Caco-2 (cell line): ENCODE results near the gene AOPEP. TPM values are rescaled to one million over a fixed set of nuclear protein-coding genes. Genes with fewer than 3 reads are reported as not detected.
A peak's percentile ranks its signal among the peaks of the same experiment; 100 is the strongest.

Experiments
- BruUV-seq: library from RNA; stranded (reverse); fragments of 400-500 nt; replicated peaks from 2 replicates; lab custom pipeline; 2021; lab: Mats Ljungman, UMichigan
- CTCF ChIA-PET: fragments of 300-600 bp; sonication (Branson Sonifier 250); formaldehyde crosslinking; loops from one replicate; lab custom pipeline; 2022; ENCODE audit warnings: antibody characterized with exemption; lab: Charles Lee
- POLR2A ChIA-PET: fragments of 300-600 bp; sonication (Branson Sonifier 250); formaldehyde crosslinking; loops from one replicate; lab custom pipeline; 2022; ENCODE audit warnings: antibody characterized with exemption; lab: Charles Lee
- DNase-seq, 2 experiments: peaks; one replicate each; pipeline versions ENCODE4 v3.0.0 to v3.0.0-alpha.2; 2020 to 2022
- H3K27me3 ChIP-seq: replicated peaks from 2 replicates; pipeline ENCODE4 v1.6.0; 2011; ENCODE audit warnings: low read length; ENCODE audit not compliant: control insufficient read depth, insufficient read depth
- H3K36me3 ChIP-seq: 2 replicates; pipeline ENCODE4 v1.5.1; 2011; ENCODE audit warnings: low read length; ENCODE audit not compliant: control insufficient read depth, insufficient read depth
- H3K4me1 ChIP-seq: fragments of 250-450 bp; sonication (Bioruptor Pico); 2 replicates; pipeline ENCODE4 v1.5.1; 2020; ENCODE audit warnings: mild to moderate bottlenecking
- H3K4me3 ChIP-seq: 2 replicates; pipeline ENCODE4 v1.5.1; 2011; ENCODE audit warnings: low read depth, mild to moderate bottlenecking, control low read depth, low read length
- H3K9me3 ChIP-seq: fragments of 250-450 bp; sonication (Bioruptor Pico); 2 replicates; pipeline ENCODE4 v1.5.1; 2020; ENCODE audit warnings: mild to moderate bottlenecking, moderate library complexity
- H3K27ac Mint-ChIP-seq: one replicate; pipeline ENCODE4 v1.8.0; 2022; ENCODE audit warnings: mixed read lengths; ENCODE audit not compliant: unreplicated experiment
- H3K27me3 Mint-ChIP-seq: one replicate; pipeline ENCODE4 v1.8.0; 2022; ENCODE audit warnings: mixed read lengths; ENCODE audit not compliant: insufficient read depth, unreplicated experiment
- H3K36me3 Mint-ChIP-seq: one replicate; pipeline ENCODE4 v1.8.0; 2022; ENCODE audit warnings: mild to moderate bottlenecking, mixed read lengths; ENCODE audit not compliant: insufficient read depth, unreplicated experiment
- H3K4me1 Mint-ChIP-seq: one replicate; pipeline ENCODE4 v1.8.0; 2022; ENCODE audit warnings: low read depth, mixed read lengths; ENCODE audit not compliant: unreplicated experiment
- H3K4me3 Mint-ChIP-seq: one replicate; pipeline ENCODE4 v1.8.0; 2022; ENCODE audit warnings: mild to moderate bottlenecking, moderate library complexity, mixed read lengths; ENCODE audit not compliant: unreplicated experiment
- H3K9me3 Mint-ChIP-seq: one replicate; pipeline ENCODE4 v1.8.0; 2022; ENCODE audit warnings: mixed read lengths; ENCODE audit not compliant: unreplicated experiment
- CTCF ChIP-seq, 2 experiments: fragments of 200-600 bp in 1 of 2; IDR thresholded peaks; 1 replicate in 1 of 2; 2 replicates in 1 of 2; pipeline versions ENCODE4 v1.5.1 to v1.8.0; 2011 to 2022; ENCODE audit warnings: antibody characterized with exemption in 1 of 2, control low read depth in 1 of 2, inconsistent platforms in 1 of 2, low read depth in 1 of 2, low read length in 1 of 2, mild to moderate bottlenecking in 1 of 2, moderate library complexity in 1 of 2; ENCODE audit not compliant: insufficient read depth in 1 of 2, severe bottlenecking in 1 of 2, unreplicated experiment in 1 of 2
- intact Hi-C: fragments of 100-400 bp; cut with micrococcal nuclease; formaldehyde crosslinking; loops from one replicate; pipeline ENCODE4 v1.10.0; 2022; ENCODE audit not compliant: unreplicated experiment
- total RNA-seq: library from RNA; stranded (reverse); gene quantifications from 2 replicates; pipeline ENCODE4 v1.2.3, GENCODE V29; 2022

The AOPEP gene
- total RNA-seq, 1 experiment from 2014 or later = 63.3 TPM

GRCh38 chr9:95049761-95050160 lies 323.3 kb downstream of the AOPEP start:
- TF ChIP-seq CTCF (IDR thresholded peaks at IDR 0.05; ENCODE audit: insufficient read depth in 1 of 2, low read depth in 1 of 2, low read length in 1 of 2, severe bottlenecking in 1 of 2, unreplicated experiment in 1 of 2) = no peak
- Mint-ChIP-seq H3K4me1 (peaks cover 15% of the 10 kb centered on the region), H3K27ac (no peak overlapping the region), H3K4me3 (peak overlapping the region; percentile 91), H3K36me3 (peaks cover 40% of the 10 kb centered on the region), H3K9me3 (no peaks in the 10 kb centered on the region), H3K27me3 (no peaks in the 10 kb centered on the region)
- intact Hi-C loops = loop anchor here (2.0 to 5.0 kb wide), 3 partner anchors 17 to 78 kb away; no protein-coding TSS in a partner anchor
- peaks cover 1% of the 10 kb centered on the region for H3K36me3 ChIP-seq
- H3K4me3 ChIP-seq = peak overlapping the region; percentile 62
- CTCF ChIA-PET = no interaction called here
- H3K4me1 ChIP-seq = peaks cover 24% of the 10 kb centered on the region
- POLR2A ChIA-PET = no interaction called here
- no TSS peak for BruUV-seq
- H3K9me3 ChIP-seq = no peaks in the 10 kb centered on the region
- no peak for DNase-seq
- no peaks in the 10 kb centered on the region for H3K27me3 ChIP-seq

GRCh38 chr9:95053611-95054570 lies 327.4 kb downstream of the AOPEP start:
- H3K36me3 Mint-ChIP-seq = peaks cover 45% of the 10 kb centered on the region
- no peak overlapping the region for H3K4me3 Mint-ChIP-seq
- no peak overlapping the region for H3K27ac Mint-ChIP-seq
- no TSS peak for BruUV-seq
- ChIA-PET POLR2A (no interaction called here), CTCF (no interaction called here)
- H3K36me3 ChIP-seq = peaks cover 1% of the 10 kb centered on the region; the same call in 1 of the 2 replicates
- no peaks in the 10 kb centered on the region for H3K27me3 ChIP-seq
- no peak for TF ChIP-seq CTCF (IDR thresholded peaks at IDR 0.05; ENCODE audit: insufficient read depth in 1 of 2, low read depth in 1 of 2, low read length in 1 of 2, severe bottlenecking in 1 of 2, unreplicated experiment in 1 of 2)
- H3K4me1 ChIP-seq = peaks cover 43% of the 10 kb centered on the region
- peaks cover 36% of the 10 kb centered on the region for H3K4me1 Mint-ChIP-seq
- no peaks in the 10 kb centered on the region for H3K9me3 Mint-ChIP-seq
- DNase-seq = no peak
- H3K27me3 Mint-ChIP-seq = no peaks in the 10 kb centered on the region
- H3K9me3 ChIP-seq = no peaks in the 10 kb centered on the region
- intact Hi-C loops = no loop called here
- no peak overlapping the region for H3K4me3 ChIP-seq

- DNase-seq = no peak
Observed at GRCh38 chr9:95055334-95055850, 328.9 kb downstream of the AOPEP start.

More at GRCh38 chr9:95055334-95055850, 328.9 kb downstream of the AOPEP start:
- Mint-ChIP-seq H3K36me3 (peaks cover 47% of the 10 kb centered on the region), H3K4me1 (peaks cover 49% of the 10 kb centered on the region), H3K27ac (peak overlapping the region; percentile 90), H3K27me3 (no peaks in the 10 kb centered on the region), H3K4me3 (no peak overlapping the region), H3K9me3 (no peaks in the 10 kb centered on the region)
- Histone ChIP-seq H3K27me3 (no peaks in the 10 kb centered on the region), H3K4me3 (no peak overlapping the region), H3K4me1 (peaks cover 31% of the 10 kb centered on the region), H3K9me3 (no peaks in the 10 kb centered on the region), H3K36me3 (peaks cover 1% of the 10 kb centered on the region; the same call in 1 of the 2 replicates)
- no TSS peak for BruUV-seq
- POLR2A ChIA-PET = no interaction called here
- intact Hi-C loops = loop anchor here (5.0 kb wide), 1 partner anchor 388 kb away; no protein-coding TSS in a partner anchor
- no peak for TF ChIP-seq CTCF (IDR thresholded peaks at IDR 0.05; ENCODE audit: insufficient read depth in 1 of 2, low read depth in 1 of 2, low read length in 1 of 2, severe bottlenecking in 1 of 2, unreplicated experiment in 1 of 2)
- CTCF ChIA-PET = no interaction called here
